ENCODE data around the gene NME9. TPM values are rescaled to one million over a fixed set of nuclear protein-coding genes. Genes with fewer than 3 reads are reported as not detected.
A peak's percentile ranks its signal among the peaks of the same experiment; 100 is the strongest.

The NME9 gene
- total RNA-seq, 4 donors from 2014 or later: 0.40 TPM; not detected in 3

GRCh38 chr3:138300647-138301046, 29.0 kb downstream of the NME9 start:
- peaks cover 15 to 39% (median 29%) of the 10 kb centered on the region in 4 donors for H3K36me3 ChIP-seq
- DNase-seq (ENCODE audit: extremely low spot score): peak; percentile 60

DNA sequence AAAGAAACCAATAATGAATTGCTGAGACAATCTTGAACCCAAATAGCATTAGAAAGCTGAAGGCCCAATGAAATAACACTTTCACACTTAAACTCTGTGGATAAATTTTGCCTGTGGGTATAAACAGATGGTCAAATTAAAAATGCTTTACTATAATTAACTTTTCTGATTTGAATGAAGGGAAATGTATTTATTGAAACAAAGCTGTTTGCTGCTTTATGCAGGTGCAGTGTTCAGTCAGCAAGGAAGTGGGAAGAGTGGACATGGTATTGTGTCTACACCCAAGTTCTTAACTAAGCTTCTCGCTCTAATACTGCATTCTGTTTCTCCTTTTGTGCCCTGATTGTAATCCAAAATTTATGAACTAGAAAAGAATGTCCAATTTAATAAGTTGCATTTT, 31.8 kb downstream of the NME9 start:
- 91% methylated on average over 1 of the region's 1 CpG for WGBS
- H3K4me1 ChIP-seq: no peaks in the 10 kb centered on the region
- DNase-seq (ENCODE audit: extremely low spot score): no peak
- H3K36me3 ChIP-seq: peaks cover 33 to 67% (median 56%) of the 10 kb centered on the region in 4 donors
- H3K27ac ChIP-seq (replicated peaks in 1 of 4): no peak overlapping the region
- H3K27me3 ChIP-seq: no peaks in the 10 kb centered on the region
- intact Hi-C loops (cut with DNase I): no loop called here
- TF ChIP-seq POLR2AphosphoS5 (IDR thresholded peaks at IDR 0.05) (no peak), POLR2A (IDR thresholded peaks at IDR 0.05; ENCODE audit: low read depth) (no peak), EP300 (IDR thresholded peaks at IDR 0.05) (no peak)
- TF ChIP-seq, protein P1, sequence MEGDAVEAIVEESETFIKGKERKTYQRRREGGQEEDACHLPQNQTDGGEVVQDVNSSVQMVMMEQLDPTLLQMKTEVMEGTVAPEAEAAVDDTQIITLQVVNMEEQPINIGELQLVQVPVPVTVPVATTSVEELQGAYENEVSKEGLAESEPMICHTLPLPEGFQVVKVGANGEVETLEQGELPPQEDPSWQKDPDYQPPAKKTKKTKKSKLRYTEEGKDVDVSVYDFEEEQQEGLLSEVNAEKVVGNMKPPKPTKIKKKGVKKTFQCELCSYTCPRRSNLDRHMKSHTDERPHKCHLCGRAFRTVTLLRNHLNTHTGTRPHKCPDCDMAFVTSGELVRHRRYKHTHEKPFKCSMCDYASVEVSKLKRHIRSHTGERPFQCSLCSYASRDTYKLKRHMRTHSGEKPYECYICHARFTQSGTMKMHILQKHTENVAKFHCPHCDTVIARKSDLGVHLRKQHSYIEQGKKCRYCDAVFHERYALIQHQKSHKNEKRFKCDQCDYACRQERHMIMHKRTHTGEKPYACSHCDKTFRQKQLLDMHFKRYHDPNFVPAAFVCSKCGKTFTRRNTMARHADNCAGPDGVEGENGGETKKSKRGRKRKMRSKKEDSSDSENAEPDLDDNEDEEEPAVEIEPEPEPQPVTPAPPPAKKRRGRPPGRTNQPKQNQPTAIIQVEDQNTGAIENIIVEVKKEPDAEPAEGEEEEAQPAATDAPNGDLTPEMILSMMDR (IDR thresholded peaks at IDR 0.05): no peak
- no peak overlapping the region for H3K4me3 ChIP-seq
- no peaks in the 10 kb centered on the region for H3K9me3 ChIP-seq

More at GRCh38 chr3:138300647-138301046, 29.0 kb downstream of the NME9 start:
- 77% methylated on average over 2 of the region's 2 CpGs for WGBS
- Histone ChIP-seq H3K9me3 (no peaks in the 10 kb centered on the region), H3K27me3 (no peaks in the 10 kb centered on the region), H3K27ac (replicated peaks in 1 of 4) (no peak overlapping the region), H3K4me1 (no peaks in the 10 kb centered on the region), H3K4me3 (no peak overlapping the region)
- intact Hi-C loops (cut with DNase I): no loop called here
- TF ChIP-seq POLR2AphosphoS5 (IDR thresholded peaks at IDR 0.05) (no peak), EP300 (IDR thresholded peaks at IDR 0.05) (no peak), POLR2A (IDR thresholded peaks at IDR 0.05; ENCODE audit: low read depth) (no peak)
- TF ChIP-seq, protein P1 (IDR thresholded peaks at IDR 0.05): no peak

GRCh38 chr3:138297059-138297607, 32.5 kb downstream of the NME9 start:
- Histone ChIP-seq H3K27ac (replicated peaks in 1 of 4) (no peak overlapping the region), H3K36me3 (peaks cover 35 to 74% (median 63%) of the 10 kb centered on the region in 4 donors), H3K4me1 (no peaks in the 10 kb centered on the region), H3K4me3 (no peak overlapping the region), H3K9me3 (no peaks in the 10 kb centered on the region), H3K27me3 (no peaks in the 10 kb centered on the region)
- peak; percentile 66 for DNase-seq (ENCODE audit: extremely low spot score)
- 92% methylated on average over 5 of the region's 5 CpGs for WGBS
- intact Hi-C loops (cut with DNase I): no loop called here
- TF ChIP-seq, protein P1 (IDR thresholded peaks at IDR 0.05): no peak
- no peak for TF ChIP-seq POLR2AphosphoS5 (IDR thresholded peaks at IDR 0.05)
- TF ChIP-seq POLR2A (IDR thresholded peaks at IDR 0.05; ENCODE audit: low read depth): no peak
- TF ChIP-seq EP300 (IDR thresholded peaks at IDR 0.05): no peak

DNA sequence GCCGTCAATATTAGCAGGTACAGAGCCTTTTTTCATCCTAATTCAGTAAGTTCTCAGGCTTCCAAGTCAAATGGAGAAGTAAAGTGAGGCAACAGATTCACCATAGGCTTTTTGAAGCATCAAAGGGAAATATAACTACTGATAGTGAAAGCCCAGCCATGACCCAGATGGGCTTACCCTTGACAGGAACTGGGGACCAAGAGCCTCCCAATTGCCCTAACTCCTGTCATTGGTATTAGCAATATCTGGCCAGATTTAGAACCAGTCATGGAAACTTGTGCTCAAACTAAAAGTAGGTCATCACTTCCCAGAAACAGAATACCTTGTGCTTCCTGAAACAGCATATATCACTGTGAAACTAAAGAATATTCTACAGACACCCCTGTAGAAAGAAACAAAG, 33.0 kb downstream of the NME9 start:
- no peak for TF ChIP-seq POLR2AphosphoS5 (IDR thresholded peaks at IDR 0.05)
- TF ChIP-seq POLR2A (IDR thresholded peaks at IDR 0.05; ENCODE audit: low read depth): no peak
- TF ChIP-seq, protein P1 (IDR thresholded peaks at IDR 0.05): no peak
- no peak for TF ChIP-seq EP300 (IDR thresholded peaks at IDR 0.05)
- Histone ChIP-seq H3K27me3 (no peaks in the 10 kb centered on the region), H3K27ac (replicated peaks in 1 of 4) (no peak overlapping the region), H3K9me3 (no peaks in the 10 kb centered on the region), H3K36me3 (peaks cover 40 to 79% (median 68%) of the 10 kb centered on the region in 4 donors), H3K4me3 (no peak overlapping the region), H3K4me1 (no peaks in the 10 kb centered on the region)
- intact Hi-C loops (cut with DNase I): no loop called here
- 100% methylated on average over 1 of the region's 1 CpG for WGBS
- no peak for DNase-seq (ENCODE audit: extremely low spot score)

DNA sequence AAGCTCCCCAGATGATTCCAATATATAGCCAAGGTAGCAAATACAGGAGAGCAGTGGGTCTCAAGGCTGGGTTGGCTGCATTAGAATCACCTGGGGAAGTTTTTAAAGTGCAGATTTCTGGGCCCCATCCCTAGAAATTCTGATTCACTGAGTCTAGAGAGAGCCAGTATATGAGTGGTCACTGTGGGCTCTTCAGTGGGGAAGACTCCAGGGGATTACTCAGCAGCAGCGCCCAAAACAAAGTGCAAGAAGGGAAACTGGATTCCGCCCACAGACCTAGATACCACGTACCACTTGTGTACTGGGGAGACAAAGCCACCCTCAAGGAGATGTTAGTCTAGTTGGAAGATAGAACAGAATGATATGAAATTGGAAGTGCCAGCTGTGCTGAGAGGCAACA, 40.0 kb downstream of the NME9 start:
- no peaks in the 10 kb centered on the region for H3K27me3 ChIP-seq
- WGBS: 88% methylated on average over 3 of the region's 3 CpGs
- TF ChIP-seq EP300 (IDR thresholded peaks at IDR 0.05) (no peak), POLR2A (IDR thresholded peaks at IDR 0.05; ENCODE audit: low read depth) (no peak), POLR2AphosphoS5 (IDR thresholded peaks at IDR 0.05) (no peak)
- TF ChIP-seq, protein P1 (IDR thresholded peaks at IDR 0.05): no peak
- H3K4me1 ChIP-seq: no peaks in the 10 kb centered on the region
- intact Hi-C loops (cut with DNase I): no loop called here
- no peak overlapping the region for H3K27ac ChIP-seq (replicated peaks in 1 of 4)
- no peak overlapping the region for H3K4me3 ChIP-seq
- no peak for DNase-seq (ENCODE audit: extremely low spot score)
- H3K36me3 ChIP-seq: peaks cover 72 to 100% (median 94%) of the 10 kb centered on the region in 4 donors
- H3K9me3 ChIP-seq: no peaks in the 10 kb centered on the region

All from esophagus muscularis mucosa (tissue), 4 donors.